Common myeloid progenitor, CD34-positive (primary cell): Measurements from ENCODE around the gene SHMT2.

ENCODE experiments used
- CTCF ChIA-PET: fragments of 350-600 bp; sonication (Branson Sonifier 250); formaldehyde crosslinking; loops from one replicate; lab custom pipeline; 2021; ENCODE audit warnings: antibody characterized with exemption; lab: Charles Lee
- POLR2A ChIA-PET: fragments of 350-600 bp; sonication (Branson Sonifier 250); formaldehyde crosslinking; loops from one replicate; lab custom pipeline; 2021; ENCODE audit warnings: antibody characterized with exemption; lab: Charles Lee
- DNase-seq, 3 donors: peaks; one replicate each; pipeline versions ENCODE4 v3.0.0 to v3.0.0-alpha.2; 2013
- H3K27ac ChIP-seq, 2 experiments: 1 replicate in 1 of 2; 2 replicates in 1 of 2; pipeline ENCODE4 v1.7.0; 2013; ENCODE audit warnings: inconsistent platforms in 2 of 2, low read length in 2 of 2, mild to moderate bottlenecking in 2 of 2, low read depth in 1 of 2, moderate library complexity in 1 of 2; ENCODE audit not compliant: severe bottlenecking in 2 of 2, insufficient read depth in 1 of 2, poor library complexity in 1 of 2
- H3K27me3 ChIP-seq, 5 experiments: replicated peaks in 2 of 5; 1 replicate in 3 of 5; 2 replicates in 2 of 5; pipeline versions ENCODE4 v1.6.1 to v1.7.0; 2013; ENCODE audit warnings: low read length in 4 of 5, mild to moderate bottlenecking in 2 of 5, moderate library complexity in 2 of 5, inconsistent platforms in 1 of 5; ENCODE audit not compliant: insufficient read depth in 5 of 5, control insufficient read depth in 4 of 5
- H3K36me3 ChIP-seq, 4 experiments: 1 replicate in 2 of 4; 2 replicates in 2 of 4; pipeline versions ENCODE4 v1.6.1 to v1.7.0; 2013; ENCODE audit warnings: low read length in 3 of 4, control low read depth in 1 of 4, mild to moderate bottlenecking in 1 of 4; ENCODE audit not compliant: control insufficient read depth in 4 of 4, insufficient read depth in 4 of 4
- H3K4me1 ChIP-seq, 4 experiments: 1 replicate in 3 of 4; 2 replicates in 1 of 4; pipeline versions ENCODE4 v1.6.1 to v1.7.1; 2013; ENCODE audit warnings: low read length in 3 of 4, mild to moderate bottlenecking in 3 of 4, control low read depth in 1 of 4, inconsistent platforms in 1 of 4, moderate library complexity in 1 of 4; ENCODE audit not compliant: control insufficient read depth in 4 of 4, insufficient read depth in 4 of 4; ENCODE audit errors: control extremely low read depth in 1 of 4
- H3K4me3 ChIP-seq, 7 experiments: 1 replicate in 4 of 7; 2 replicates in 3 of 7; pipeline versions ENCODE4 v1.5.1 to v1.7.0; 2013; ENCODE audit warnings: mild to moderate bottlenecking in 7 of 7, low read length in 6 of 7, moderate library complexity in 6 of 7, inconsistent platforms in 2 of 7, low read depth in 2 of 7, control low read depth in 1 of 7; ENCODE audit not compliant: insufficient read depth in 4 of 7, control insufficient read depth in 1 of 7; ENCODE audit errors: extremely low read depth in 1 of 7
- H3K9me3 ChIP-seq, 5 experiments: 1 replicate in 4 of 5; 2 replicates in 1 of 5; pipeline versions ENCODE4 v1.6.1 to v1.7.1; 2013; ENCODE audit warnings: low read length in 4 of 5, mild to moderate bottlenecking in 2 of 5, inconsistent platforms in 1 of 5, low read depth in 1 of 5, moderate library complexity in 1 of 5; ENCODE audit not compliant: control insufficient read depth in 4 of 5, insufficient read depth in 2 of 5; ENCODE audit errors: control extremely low read depth in 1 of 5
- WGBS: methylation state at CpG from one replicate; pipeline ENCODE4 v1.1.5; 2013; ENCODE audit not compliant: insufficient coverage; 5-methylcytosine and 5-hydroxymethylcytosine counted together

The SHMT2 gene

DNA sequence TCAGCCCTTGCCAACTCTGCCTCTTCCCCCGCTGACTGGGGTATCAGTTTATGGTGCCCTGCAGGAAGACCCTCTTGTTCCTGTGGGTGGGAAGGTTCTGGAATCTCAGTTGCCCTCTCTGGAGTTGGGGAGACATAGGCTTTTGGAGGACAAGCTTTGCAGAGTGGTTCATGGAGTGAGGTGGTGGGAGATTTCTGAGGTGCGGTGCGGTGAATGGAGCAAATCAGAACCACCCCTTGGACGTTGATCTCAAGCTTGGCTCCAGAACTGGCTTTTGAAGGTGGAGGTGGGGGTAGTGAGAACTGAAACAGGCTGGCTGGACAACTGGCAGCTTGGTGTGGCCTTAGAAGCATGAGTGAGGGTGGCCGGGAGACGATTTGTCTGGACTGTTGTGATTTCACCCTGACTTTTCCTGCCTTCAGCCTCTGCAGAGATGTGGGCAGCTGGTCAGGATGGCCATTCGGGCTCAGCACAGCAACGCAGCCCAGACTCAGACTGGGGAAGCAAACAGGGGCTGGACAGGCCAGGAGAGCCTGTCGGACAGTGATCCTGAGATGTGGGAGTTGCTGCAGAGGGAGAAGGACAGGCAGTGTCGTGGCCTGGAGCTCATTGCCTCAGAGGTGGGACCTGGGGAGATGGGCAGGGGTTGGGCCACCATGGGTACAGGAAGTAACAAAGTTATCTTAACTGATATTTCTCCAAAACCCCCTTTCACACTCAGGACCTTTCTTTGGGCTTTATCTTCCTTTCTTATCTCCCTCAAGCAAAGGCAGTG lies 1.1 kb downstream of the SHMT2 start:
- no peak for DNase-seq
- ChIA-PET POLR2A (no interaction called here), CTCF (interaction anchor here (1.1 to 13.6 kb wide), 6 partner anchors 9 to 47 kb away, joined by 3 to 326 read pairs (median 3); partner anchors contain the start of genes NXPH4 and STAC3)
- Histone ChIP-seq H3K27ac (peak overlapping the region in 1 of 2 experiments; percentile 75), H3K36me3 (peaks cover 10 to 46% (median 29%) of the 10 kb centered on the region in 4 experiments), H3K27me3 (peaks cover 6 to 36% (median 14%) of the 10 kb centered on the region in 5 experiments), H3K4me3 (peak overlapping the region in 6 of 7 experiments; percentile 1 to 92 (median 79)), H3K4me1 (peaks cover 9 to 48% (median 44%) of the 10 kb centered on the region in 4 experiments), H3K9me3 (no peaks in the 10 kb centered on the region)
- 93% methylated on average over 8 of the region's 10 CpGs for WGBS

DNA sequence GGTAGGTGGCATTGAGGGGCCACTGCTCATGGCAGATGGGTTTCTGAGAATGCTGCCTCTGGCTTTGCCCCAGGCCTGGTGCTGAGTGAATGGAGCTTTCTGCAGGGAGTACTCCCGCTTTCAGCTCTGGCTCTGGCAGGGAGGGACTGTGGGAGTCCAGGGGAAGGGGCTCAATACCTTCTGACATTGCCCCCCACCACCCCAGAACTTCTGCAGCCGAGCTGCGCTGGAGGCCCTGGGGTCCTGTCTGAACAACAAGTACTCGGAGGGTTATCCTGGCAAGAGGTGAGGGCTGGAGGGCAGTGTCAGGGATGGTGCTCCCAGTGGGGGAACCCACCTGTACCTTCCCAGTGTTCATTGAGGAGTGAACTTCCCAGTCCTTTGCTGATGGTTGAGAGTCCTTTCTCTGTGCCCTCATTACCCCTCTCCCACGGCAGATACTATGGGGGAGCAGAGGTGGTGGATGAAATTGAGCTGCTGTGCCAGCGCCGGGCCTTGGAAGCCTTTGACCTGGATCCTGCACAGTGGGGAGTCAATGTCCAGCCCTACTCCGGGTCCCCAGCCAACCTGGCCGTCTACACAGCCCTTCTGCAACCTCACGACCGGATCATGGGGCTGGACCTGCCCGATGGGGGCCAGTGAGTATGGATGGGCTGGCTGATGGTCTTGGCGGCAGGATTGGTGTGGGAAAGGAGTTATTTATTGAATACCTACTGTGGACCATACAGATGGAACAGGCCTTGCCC lies 1.9 kb downstream of the SHMT2 start:
- Histone ChIP-seq H3K4me1 (peaks cover 9 to 45% (median 39%) of the 10 kb centered on the region in 4 experiments), H3K9me3 (no peaks in the 10 kb centered on the region), H3K4me3 (peak overlapping the region in 1 of 7 experiments; percentile 92), H3K27me3 (peaks cover 5 to 36% (median 11%) of the 10 kb centered on the region in 5 experiments), H3K27ac (no peak overlapping the region), H3K36me3 (peaks cover 10 to 46% (median 29%) of the 10 kb centered on the region in 4 experiments)
- POLR2A ChIA-PET: no interaction called here
- WGBS: 97% methylated on average over 11 of the region's 13 CpGs
- CTCF ChIA-PET: interaction anchor here (1.1 to 13.6 kb wide), 6 partner anchors 10 to 205 kb away, joined by 3 to 326 read pairs (median 4); partner anchors contain the start of genes NXPH4 and STAC3
- DNase-seq: no peak

DNA sequence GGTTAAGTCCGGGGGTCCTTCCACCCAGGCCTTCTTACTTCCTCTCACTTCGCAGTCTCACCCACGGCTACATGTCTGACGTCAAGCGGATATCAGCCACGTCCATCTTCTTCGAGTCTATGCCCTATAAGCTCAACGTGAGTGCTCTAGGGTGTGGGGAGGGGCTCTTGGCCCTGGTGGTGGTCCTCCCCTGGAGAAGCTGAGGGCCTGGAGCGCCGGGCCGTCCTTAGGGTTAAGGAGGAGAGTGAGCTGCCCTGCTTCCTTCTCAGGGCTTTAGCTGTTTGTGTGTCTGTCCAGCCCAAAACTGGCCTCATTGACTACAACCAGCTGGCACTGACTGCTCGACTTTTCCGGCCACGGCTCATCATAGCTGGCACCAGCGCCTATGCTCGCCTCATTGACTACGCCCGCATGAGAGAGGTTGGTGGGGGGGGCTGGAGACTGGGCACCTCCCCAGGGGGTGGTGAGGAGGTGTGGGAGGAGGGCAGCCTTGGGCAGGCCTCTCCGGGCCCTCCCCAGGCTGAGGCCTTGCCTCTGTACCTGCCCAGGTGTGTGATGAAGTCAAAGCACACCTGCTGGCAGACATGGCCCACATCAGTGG lies 2.7 kb downstream of the SHMT2 start:
- DNase-seq: no peak
- ChIA-PET CTCF (interaction anchor here (1.1 to 13.6 kb wide), 5 partner anchors 9 to 206 kb away, joined by 3 to 326 read pairs (median 5); partner anchors contain the start of genes NXPH4 and STAC3), POLR2A (no interaction called here)
- 98% methylated on average over 9 of the region's 19 CpGs for WGBS
- no peak overlapping the region for H3K27ac ChIP-seq
- peaks cover 6 to 36% (median 15%) of the 10 kb centered on the region in 5 experiments for H3K27me3 ChIP-seq
- H3K9me3 ChIP-seq: no peaks in the 10 kb centered on the region
- peaks cover 10 to 46% (median 29%) of the 10 kb centered on the region in 4 experiments for H3K36me3 ChIP-seq
- H3K4me1 ChIP-seq: peaks cover 8 to 38% (median 31%) of the 10 kb centered on the region in 4 experiments
- no peak overlapping the region for H3K4me3 ChIP-seq

DNA sequence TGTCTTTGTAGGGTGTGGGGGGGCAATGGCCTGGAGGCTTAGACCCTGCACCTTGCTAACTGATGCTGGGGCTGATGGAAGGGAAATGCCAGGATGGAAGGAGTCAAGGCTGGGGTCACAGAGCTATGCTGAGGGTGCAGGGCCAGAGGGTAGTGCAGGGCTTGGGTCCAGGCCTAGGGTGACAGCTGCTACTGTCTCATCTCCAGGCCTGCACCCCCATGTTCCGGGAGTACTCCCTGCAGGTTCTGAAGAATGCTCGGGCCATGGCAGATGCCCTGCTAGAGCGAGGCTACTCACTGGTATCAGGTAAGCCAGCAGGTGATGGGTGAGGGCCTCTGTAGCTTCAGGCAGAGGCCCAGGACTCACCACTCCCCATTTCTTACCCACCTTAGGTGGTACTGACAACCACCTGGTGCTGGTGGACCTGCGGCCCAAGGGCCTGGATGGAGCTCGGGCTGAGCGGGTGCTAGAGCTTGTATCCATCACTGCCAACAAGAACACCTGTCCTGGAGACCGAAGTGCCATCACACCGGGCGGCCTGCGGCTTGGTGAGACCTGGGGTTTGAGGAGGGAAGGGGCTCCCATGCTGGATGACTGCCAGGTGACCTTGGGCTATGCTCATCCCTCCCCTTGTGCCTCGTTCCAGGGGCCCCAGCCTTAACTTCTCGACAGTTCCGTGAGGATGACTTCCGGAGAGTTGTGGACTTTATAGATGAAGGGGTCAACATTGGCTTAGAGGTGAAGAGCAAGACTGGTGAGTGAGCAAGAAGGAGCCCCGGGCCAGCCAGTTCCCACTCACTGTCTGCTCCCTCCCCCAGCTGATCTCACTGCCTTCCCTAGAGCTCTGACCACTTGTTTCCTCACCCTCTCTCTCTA lies 4.1 kb downstream of the SHMT2 start:
- no peak overlapping the region for H3K27ac ChIP-seq
- H3K27me3 ChIP-seq: peaks cover 0 to 41% (median 19%) of the 10 kb centered on the region in 5 experiments
- peaks cover 10 to 46% (median 29%) of the 10 kb centered on the region in 4 experiments for H3K36me3 ChIP-seq
- DNase-seq: no peak
- POLR2A ChIA-PET: no interaction called here
- WGBS: 95% methylated on average over 11 of the region's 15 CpGs
- H3K9me3 ChIP-seq: no peaks in the 10 kb centered on the region
- H3K4me3 ChIP-seq: no peak overlapping the region
- CTCF ChIA-PET: interaction anchor here (1.3 to 13.6 kb wide), 4 partner anchors 9 to 19 kb away, joined by 4 to 326 read pairs (median 89); partner anchors contain the start of genes NXPH4 and STAC3
- peaks cover 6 to 36% (median 36%) of the 10 kb centered on the region in 4 experiments for H3K4me1 ChIP-seq

GRCh38 chr12:57234233-57234570 lies 4.7 kb downstream of the SHMT2 start:
- ChIA-PET POLR2A (no interaction called here), CTCF (interaction anchor here (1.4 to 13.6 kb wide), 3 partner anchors 9 to 20 kb away, joined by 8 to 326 read pairs (median 170); partner anchors contain the start of genes NXPH4 and STAC3)
- no peak for DNase-seq
- WGBS: 86% methylated on average over 3 of the region's 3 CpGs
- H3K4me3 ChIP-seq: no peak overlapping the region
- H3K36me3 ChIP-seq: peaks cover 10 to 46% (median 29%) of the 10 kb centered on the region in 4 experiments
- H3K9me3 ChIP-seq: no peaks in the 10 kb centered on the region
- no peak overlapping the region for H3K27ac ChIP-seq
- H3K27me3 ChIP-seq: peaks cover 0 to 47% (median 23%) of the 10 kb centered on the region in 5 experiments
- H3K4me1 ChIP-seq: peaks cover 3 to 36% (median 35%) of the 10 kb centered on the region in 4 experiments

DNA sequence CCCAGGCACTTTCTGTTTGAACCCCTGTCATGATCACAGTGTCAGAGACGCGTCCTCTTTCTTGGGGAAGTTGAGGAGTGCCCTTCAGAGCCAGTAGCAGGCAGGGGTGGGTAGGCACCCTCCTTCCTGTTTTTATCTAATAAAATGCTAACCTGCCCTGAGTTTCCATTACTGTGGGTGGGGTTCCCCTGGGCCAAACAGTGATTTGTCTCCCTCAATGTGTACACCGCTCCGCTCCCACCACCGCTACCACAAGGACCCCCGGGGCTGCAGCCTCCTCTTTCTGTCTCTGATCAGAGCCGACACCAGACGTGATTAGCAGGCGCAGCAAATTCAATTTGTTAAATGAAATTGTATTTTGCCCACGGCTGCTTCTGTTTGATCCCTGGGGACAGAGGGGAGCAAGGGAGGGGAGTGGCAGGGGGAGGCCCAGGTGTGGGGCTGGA lies 5.1 kb downstream of the SHMT2 start:
- Histone ChIP-seq H3K4me3 (no peak overlapping the region), H3K27ac (no peak overlapping the region), H3K9me3 (no peaks in the 10 kb centered on the region), H3K36me3 (peaks cover 10 to 46% (median 29%) of the 10 kb centered on the region in 4 experiments), H3K4me1 (peaks cover 0 to 36% (median 35%) of the 10 kb centered on the region in 4 experiments), H3K27me3 (peaks cover 0 to 51% (median 27%) of the 10 kb centered on the region in 5 experiments)
- DNase-seq: no peak
- POLR2A ChIA-PET: no interaction called here
- WGBS: 89% methylated on average over 6 of the region's 10 CpGs
- CTCF ChIA-PET: interaction anchor here (1.4 to 13.6 kb wide), 3 partner anchors 9 to 20 kb away, joined by 8 to 326 read pairs (median 170); partner anchors contain the start of genes NXPH4 and STAC3
